Body of pancreas (tissue), 4 donors: Measurements from ENCODE around the gene SNCA.

Source experiments
- POLR2A ChIP-seq, 3 donors: fragments of 450-650 bp; IDR thresholded peaks; one replicate each; pipeline ENCODE4 v1.6.1; 2016; ENCODE audit warnings: antibody characterized with exemption in 3 of 3, mild to moderate bottlenecking in 2 of 3
- TF ChIP-seq, protein P1 (sequence below), 7 experiments: fragments of 450-650 bp in 4 of 7; fragments of 200-600 bp in 3 of 7; sonication (generic) in 3 of 7; IDR thresholded peaks; one replicate each; pipeline ENCODE4 v1.5.1; 2016 to 2019; ENCODE audit warnings: antibody characterized with exemption in 7 of 7

DNA sequence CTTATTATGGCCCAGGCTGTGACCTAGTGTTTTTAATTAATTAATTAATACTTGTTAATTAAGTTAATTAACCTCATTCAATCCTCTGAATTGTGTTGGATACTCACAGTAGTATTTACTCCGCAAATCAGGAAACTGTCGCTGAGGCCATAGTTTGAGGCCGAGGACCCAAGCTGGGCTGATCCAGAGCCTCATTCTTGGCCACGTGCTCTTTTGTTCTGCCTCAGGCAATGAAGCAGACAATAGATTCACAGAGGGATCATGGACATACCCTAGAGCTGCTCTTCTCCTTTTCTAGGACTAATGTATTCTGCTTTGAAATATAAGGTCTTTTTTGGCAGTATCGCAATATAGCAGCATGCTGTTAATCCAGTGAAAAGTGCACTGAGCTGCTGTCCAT lies 24.0 kb upstream of the SNCA start:
- TF ChIP-seq, protein P1, sequence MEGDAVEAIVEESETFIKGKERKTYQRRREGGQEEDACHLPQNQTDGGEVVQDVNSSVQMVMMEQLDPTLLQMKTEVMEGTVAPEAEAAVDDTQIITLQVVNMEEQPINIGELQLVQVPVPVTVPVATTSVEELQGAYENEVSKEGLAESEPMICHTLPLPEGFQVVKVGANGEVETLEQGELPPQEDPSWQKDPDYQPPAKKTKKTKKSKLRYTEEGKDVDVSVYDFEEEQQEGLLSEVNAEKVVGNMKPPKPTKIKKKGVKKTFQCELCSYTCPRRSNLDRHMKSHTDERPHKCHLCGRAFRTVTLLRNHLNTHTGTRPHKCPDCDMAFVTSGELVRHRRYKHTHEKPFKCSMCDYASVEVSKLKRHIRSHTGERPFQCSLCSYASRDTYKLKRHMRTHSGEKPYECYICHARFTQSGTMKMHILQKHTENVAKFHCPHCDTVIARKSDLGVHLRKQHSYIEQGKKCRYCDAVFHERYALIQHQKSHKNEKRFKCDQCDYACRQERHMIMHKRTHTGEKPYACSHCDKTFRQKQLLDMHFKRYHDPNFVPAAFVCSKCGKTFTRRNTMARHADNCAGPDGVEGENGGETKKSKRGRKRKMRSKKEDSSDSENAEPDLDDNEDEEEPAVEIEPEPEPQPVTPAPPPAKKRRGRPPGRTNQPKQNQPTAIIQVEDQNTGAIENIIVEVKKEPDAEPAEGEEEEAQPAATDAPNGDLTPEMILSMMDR (IDR thresholded peaks at IDR 0.05), result no peak
- no peak for TF ChIP-seq POLR2A (IDR thresholded peaks at IDR 0.05)
